Activated CD8-positive, alpha-beta memory T cell treated with anti-CD3 and anti-CD28 coated beads for 4 hours (primary cell): ENCODE results near the gene RASSF3.
"Not testable (repeated sequence)": the region's sequence is repeated elsewhere in the genome, so short reads cannot be mapped to it uniquely, and the experiment has no call there.

Experiments used
- DNase-seq, 2 donors: peaks; one replicate each; pipeline ENCODE4 v3.0.0-alpha.2; 2020; ENCODE audit warnings: low read depth in 2 of 2

Gene RASSF3

DNA sequence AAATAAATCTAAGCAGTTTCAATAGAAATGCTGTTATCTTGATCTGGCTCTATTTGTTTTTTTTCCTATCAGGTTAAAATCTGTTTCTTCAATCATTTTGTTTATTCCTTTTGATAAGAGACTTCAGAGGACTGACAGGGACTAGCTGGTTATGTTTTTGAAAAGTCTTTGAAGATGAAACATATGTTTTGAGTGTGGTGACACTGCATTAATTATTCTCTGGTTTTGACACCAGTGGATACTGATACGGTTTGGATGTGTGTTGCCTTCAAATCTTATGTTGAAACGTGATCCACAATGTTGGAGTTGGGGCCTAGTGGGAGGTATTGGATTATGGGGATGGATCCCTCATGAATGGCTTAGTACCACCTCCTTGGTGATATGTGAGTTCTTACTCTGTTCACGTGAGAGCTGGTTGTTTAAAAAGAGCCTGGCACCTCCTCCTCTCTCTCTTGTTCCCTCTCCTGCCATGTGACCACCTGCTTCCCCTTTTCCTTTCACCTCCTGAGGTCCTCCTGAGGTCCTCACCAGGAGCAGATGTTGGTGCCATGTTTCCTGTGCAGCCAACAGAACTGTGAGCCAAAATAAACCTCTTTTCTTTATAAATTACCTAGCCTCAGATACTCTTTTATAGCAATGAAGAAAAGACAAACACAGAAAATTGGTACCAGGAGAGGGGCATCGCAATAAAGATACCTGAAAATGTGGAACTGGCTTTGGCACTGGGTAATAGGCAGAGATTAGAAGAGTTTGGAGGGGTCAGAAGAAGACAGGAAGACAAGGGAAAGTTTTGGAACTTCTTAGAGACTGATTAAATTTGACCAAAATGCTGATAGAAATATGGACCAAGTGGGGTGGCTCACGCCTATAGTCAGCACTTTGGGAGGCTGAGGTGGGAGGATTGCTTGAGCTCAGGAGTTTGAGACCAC lies 23.0 kb downstream of the RASSF3 start:
- DNase-seq = no peak

DNA sequence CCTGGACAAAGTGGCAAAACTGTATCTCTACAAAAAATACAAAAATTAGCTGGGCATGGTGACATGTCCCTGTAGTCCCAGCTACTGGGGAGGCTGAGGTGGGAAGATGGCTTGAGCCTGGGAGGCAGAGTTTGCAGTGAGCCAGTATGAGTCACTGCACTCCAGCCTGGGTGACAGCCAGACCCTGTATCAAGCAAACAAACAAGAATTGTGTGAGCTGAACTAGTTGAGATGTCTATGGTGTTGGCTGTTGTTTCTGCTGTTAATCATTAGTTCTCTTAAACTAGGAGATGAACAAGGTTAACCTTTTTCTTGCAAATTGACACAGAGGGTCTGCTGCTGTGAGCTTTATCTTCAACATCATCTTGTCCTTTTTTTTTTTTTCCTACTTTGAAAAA lies 23.6 kb downstream of the RASSF3 start:
- DNase-seq = no peak

DNA sequence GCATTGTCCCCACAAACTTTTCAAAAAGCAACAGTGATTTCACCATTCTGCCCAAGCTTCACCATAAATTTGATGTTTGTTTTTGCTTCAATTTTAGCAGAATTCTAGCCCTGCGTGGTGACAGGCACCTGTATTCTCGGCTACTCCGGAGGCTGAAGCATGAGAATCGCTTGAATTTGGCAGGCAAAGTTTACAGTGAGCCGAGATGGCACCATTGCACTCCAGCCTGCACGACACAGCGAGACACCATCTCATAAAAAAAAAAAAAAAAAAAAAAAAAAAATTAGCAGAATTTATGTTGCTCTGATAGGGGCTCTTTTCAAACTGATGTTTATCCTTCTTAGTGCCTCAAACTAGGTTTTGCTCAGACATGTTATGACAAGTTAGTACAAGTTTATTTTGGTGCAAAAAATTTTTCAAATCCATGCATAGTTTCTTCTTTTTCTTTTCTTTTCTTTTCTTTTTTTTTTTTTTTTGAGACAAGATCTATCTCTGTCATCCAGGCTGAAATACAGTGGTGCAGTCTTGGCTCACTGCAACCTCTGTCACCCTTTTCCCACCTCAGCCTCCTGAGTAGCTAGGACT lies 24.3 kb downstream of the RASSF3 start:
- no peak for DNase-seq

DNA sequence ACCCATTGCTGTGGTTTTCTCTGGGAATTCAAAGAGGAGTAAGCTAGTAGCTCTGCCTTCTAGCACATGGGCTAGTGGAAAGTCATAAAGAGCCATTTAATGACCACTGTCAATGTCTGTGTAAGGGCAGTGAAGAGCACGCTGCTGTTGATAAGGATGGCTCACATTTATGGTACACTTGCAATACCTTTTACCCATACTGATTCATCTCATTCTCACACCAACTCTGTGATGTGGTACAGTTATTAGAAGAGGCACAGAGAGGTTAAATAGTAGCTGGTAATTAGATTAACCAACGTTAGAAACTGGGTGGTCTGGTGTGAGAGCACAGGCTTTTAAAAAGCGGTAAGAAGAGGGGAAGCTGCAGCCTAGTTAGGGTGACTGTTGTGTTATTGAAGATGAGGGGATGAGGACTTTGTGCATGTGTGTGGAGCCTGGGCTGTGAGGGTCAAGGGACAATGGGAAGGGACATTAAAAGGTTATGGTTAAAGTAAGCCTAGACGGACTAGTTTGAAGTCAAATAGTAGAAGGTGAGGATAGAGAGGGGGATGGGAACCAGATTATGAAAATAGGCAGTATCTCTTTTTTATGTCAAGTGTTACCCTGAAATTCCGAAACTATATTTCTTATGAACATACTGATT lies 25.2 kb downstream of the RASSF3 start:
- no peak for DNase-seq

DNA sequence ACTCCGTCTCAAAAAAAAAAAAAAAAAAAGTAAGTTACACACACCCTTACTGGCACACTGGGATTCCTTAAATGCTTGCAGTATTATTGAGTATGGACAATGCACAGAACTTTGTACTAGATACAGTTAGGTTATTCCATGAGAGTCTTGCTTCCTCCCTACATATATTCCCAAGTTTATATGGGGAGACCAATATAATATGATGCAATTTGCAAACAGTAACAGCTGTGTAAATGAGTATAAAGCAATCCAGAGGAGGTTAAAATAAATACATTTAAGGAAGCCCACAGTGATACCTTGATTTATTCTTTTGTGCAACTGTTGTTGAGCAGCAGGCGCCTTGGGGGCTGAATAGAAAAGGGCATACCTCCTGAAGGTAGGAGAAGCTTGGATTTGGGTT lies 26.6 kb downstream of the RASSF3 start:
- DNase-seq = no peak

DNA sequence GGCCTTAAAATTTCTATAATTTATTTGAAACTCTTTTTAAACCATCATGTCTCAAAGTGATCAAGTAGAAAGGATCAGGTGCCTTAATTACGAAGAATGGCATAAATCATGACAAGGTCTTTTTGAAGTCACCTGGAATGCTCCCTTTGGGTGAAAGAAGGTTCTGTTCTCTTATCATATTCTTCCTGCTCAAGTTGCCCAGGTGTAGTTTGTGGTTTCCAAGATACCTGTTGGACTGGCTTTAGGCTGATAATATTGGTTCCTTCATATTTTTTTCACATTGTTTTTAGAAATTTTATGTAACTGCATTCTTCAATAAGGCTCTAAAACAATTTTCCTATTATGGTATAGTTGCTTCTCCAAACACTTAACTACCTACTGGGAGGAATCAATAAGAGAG lies 29.2 kb downstream of the RASSF3 start:
- DNase-seq = no peak

DNA sequence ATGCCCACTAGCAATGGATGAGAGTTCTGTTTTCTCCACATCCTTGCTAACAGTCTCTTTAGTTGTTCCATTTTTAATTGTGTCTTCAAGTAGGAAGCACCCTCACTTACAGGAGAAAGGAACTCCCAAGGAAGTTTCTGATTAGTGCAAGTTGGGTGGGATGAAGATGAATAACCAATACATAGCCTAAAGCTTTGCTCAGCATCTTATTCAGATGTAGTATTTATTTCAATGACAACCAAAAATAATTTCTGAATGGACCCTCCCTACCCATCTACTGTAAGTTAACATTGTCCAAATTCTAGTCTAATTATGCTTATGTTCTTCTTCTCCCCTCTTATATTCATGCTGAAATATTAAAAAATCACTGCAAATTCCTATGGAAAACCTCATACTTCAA lies 36.0 kb downstream of the RASSF3 start:
- DNase-seq = no peak

DNA sequence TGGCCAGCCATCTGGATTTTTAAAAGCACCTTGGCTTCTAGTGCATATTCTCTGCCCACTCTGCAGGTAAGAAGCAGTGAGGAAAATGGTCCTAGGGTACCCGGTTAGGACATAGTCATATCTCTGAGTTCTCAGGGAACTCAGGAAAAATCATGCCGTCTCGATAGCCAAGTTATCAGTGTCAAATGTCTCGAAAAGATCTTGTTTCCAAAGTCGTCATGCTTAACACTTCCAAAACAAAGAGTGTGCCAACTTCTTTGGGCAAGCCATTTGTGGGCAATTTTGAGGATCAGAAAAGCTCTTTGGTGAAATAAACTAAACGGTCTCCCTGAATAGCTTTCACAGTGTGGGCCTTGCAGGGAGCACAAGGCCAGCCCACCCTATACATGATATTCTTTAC lies 39.2 kb downstream of the RASSF3 start:
- DNase-seq = no peak

DNA sequence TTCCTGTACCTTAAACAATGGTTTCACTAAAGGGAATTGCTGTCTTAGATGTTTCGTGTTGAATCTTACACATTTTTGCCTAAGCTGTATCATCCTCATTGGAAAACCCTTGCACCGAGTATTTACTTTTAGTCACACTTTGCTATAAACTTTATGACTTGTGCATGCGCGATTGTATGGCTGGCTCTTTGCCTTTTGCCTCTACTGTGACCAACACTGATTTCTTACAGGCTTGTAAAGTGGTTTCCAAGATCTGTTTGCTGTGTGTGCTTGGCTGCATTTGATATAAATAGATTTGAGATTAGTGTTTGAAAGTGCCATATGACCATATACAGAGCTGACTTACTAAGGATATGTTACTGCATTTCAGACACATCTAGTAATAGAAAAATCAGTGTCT lies 40.5 kb downstream of the RASSF3 start:
- DNase-seq = no peak

DNA sequence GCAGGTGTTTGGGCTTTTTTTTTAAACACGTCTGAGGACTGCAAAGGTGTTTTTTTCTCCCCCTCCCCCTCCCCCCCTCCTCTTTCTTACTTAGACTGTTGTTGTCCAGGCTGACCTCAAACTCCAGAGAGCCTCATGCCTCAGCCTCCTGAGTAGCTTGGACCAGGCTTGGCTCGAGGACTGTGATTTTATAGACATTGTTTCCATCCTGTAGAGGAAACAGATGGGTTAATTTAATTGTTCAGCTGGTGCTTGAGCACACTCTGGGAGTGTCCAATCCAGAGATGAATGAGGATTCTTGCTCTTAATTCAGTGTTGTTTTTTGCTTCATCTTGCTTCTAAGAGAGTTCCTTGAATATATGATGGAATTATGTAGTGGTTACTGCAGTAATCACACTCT lies 42.1 kb downstream of the RASSF3 start:
- DNase-seq = no peak

DNA sequence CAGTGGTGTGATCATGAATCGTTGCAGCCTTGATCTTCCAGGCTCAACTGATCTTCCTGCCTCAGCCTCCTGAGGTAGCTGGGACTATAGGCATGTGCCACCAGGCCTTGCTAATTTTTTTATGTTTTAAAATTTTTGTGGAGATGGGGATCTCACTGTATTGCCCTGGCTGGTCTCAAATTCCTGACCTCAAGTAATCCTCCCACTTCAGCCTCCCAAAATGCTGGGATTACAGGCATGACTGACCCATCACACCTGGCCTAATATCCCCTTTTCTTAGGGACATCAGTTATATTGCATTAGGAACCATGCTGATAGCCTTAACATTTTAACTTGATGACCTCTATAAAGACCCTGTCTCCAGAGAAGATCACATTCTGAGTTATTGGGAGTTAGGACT lies 42.8 kb downstream of the RASSF3 start:
- DNase-seq = no peak

DNA sequence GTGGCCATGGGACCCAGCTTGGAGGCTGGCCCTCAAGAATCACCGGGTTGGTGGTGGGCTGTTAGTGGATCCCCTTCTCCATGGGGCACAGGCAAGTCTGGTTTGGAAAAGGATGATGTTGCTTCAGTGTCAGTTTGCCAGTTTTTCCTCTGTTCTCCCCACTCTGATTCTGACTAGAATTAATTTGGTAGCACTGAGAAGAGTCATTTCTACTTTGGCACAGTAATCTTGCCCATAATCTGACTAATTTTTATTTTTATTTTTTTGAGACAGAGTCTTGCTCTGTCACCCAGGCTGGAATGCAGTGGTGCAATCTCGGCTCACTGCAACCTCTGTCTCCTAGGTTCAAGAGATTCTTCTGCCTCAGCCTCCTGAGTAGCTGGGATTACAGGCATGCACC lies 43.6 kb downstream of the RASSF3 start:
- not testable (repeated sequence) for DNase-seq

DNA sequence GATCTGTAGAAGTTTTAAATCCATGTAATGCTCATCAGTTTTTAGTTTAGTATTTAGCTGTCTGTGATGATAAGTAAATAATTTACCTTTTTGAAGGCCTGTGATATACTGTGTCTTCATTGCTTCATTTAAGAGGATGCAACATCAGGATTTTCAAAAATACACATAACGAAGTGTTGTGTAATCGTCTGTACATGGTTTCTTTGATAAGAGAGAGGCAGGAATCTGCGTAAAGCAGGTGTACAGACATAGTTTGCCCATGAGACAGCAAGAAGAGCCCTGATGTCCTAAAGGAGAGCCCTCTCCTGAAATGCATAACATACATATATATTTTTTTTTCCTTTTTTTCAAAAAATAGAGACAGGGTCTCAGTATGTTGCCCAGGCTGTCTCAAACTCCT lies 44.8 kb downstream of the RASSF3 start:
- no peak for DNase-seq

DNA sequence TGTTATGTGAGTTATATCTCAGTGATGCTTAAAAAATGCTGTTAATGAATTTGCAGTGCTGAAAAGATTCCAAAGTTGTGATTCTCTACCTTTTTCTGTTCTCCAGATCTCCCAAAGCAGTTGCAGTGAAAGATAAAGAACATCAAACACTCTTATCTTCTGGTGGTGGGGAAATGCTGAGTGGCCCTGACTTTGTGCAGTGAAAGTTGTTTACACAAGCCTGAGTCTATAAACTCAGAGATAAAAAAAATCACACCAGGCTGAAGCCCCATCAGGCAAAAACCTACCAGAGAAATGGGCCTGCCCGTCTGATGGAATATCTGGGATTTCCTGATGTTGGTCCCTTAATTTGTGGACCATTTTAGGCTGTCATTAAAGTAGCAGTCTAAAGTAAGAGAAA lies 46.1 kb downstream of the RASSF3 start:
- DNase-seq = no peak

DNA sequence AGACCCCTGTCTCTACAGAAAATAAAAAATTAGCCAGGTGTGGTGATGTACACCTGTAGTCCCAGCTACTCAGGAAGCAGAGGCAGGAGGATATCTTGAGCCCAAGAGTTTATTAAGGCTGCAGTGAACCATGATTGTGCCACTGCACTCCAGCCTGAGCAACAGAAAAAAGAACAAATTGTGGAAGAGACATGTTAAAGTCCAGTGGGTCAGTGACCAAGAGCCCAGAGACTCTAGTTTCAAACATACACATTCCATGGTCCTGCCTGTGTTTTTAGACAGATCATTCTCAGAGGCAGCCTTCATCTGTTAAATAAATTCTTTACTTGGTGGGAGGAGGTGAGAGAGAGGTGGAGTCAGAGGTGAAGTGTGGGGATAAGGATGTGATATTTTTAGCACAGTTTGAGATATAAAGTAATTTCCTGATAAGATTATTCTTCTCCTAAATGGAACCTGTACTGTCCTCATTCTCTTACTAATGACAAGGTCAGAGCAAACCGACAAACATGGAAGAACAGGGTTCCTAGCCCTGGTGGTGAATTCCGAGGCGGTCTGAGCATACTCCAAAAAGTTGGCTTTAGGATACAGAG lies 48.7 kb downstream of the RASSF3 start:
- DNase-seq = no peak

DNA sequence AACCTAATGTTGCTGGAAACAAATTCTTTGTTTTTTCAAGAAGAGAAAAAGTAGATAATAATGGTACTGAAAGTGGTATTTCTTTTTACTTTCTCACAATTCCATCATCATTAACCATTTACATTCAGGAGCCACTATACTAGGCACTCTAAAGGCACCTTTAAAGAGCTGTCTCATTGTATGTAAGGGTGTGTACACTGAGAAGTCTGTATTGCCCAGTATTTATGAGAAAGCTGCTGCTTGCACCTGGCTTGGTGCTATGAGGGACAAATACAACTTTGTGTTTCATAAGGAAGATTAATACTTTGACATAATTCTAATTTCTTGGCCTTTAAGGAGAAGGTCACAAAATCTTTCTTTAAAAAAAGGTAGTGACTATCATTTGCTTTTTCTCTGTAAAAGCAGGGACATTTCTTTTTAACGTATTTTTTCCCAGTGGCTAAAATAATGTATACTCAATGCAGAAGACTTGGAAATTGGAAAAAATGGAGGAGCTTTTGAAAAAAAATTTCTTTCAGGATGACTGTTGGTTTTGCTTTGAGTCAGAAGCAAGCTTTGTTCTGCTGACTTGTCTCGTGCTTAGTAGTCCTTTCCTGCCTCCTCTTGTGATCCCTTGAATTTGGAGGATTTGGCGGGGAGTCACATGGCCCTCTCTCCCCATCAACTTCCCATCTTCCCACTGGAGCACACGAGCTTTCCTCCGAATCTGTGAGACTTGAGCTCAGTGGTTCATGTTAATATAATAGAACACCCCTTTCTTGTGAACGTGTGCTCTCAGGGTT lies 50.1 kb downstream of the RASSF3 start:
- DNase-seq = no peak

DNA sequence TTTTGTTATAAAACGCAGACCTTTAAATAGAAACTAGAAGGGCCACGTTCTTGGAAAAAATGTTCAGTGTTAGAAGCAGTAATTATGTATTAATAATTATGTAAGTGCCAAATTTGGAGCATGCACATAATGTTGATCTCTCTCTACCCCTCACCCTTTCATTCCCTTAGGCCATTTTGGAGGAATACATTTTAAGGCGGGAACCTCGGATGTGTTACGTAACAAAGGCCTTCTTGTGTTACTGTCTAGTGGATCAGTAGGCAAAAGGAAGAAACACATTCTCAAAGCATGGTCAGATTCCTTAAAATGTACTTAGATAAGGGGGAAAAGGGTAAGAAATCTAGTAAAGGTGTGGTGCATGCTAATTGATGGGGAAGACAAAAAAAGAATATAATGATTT lies 52.7 kb downstream of the RASSF3 start:
- DNase-seq = no peak

DNA sequence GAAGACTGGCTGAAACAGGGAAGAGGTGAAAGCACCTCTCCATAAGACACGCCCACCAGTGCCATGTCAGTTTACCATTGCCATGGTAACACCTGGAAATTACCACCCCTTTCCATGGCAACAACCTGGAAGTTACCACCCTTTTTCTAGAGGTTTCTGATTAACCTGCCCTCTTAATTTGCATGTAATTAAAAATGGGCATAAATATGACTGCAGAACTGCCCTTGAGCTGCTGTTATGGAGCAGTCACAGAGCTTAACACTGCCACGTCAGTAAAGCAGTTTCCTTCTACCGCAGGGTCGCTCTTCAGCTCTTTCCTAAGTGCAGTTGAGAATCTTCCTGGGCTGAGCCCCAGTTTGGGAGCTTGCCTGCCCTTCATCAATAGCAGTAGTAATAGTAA lies 55.2 kb downstream of the RASSF3 start:
- DNase-seq = no peak

DNA sequence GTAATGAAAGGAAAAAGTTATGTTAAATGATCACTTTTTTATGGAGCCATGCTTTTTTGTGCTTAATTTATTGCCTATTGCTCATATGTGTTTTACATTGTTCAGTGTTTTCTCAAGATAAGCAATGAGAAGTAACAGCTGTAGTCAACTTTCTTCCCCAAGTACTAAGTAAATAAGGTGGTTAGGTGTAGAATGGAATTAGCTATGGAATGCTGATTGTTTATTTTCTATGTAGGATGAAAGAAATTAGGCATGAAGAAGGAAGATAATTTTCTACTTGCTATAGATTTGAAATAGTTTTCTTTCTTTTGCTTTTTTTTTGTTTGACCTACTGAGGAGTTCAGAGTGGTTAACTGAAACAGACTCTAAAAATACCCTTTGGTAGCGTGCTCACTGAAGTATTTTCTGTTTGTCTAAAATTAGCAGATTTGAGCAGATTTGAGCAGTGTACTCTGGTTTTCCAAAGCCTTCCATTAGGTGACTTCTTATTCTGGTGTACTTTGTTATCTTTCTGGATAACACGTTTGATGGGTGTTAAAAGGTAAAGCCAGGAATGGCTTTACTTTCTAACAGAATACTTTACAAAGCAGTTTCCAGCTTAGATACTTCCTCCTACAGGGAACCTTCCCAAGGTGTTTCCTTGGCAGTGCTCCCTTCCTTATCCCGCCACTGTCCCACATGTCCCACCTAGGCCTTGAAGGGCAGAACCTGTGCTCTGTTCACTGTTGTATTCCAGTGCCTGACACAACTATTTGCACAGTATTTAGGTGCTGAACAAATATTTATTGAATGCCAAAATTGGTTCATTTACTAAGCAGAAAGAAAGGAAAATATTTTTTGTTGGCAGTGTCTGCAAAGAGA lies 56.0 kb downstream of the RASSF3 start:
- DNase-seq = no peak

DNA sequence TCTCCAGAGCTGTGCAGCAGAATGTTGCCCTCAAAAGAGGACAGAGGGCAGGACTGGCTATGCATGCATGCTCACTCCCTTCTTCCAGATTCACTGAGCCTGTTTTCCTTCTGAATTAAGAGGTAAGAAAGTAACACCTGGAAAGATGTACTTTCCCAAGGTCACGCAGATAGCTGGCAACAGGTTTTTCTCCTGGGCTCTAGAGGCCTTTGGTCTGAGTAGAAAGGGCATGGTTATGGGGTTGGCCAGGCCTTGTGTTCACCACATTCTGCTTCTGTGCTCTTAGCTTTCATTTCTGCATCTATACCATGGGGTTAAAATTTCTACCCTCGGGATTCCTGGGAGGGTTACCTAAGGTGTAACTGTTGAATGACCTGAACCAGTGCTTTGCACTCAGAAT lies 57.5 kb downstream of the RASSF3 start:
- no peak for DNase-seq
